ENCODE data around the gene HLA-DRA. TPM values are rescaled to one million over a fixed set of nuclear protein-coding genes. Genes with fewer than 3 reads are reported as not detected.

HLA-DRA gene
- total and polyA plus RNA-seq, 9 of the 15 experiments (the other 6 are each of a cell fraction or from before 2014, with no cell fraction given): 0.18 to 1.8 (median 0.41) TPM; not detected in 4

GRCh38 chr6:32430179-32430578 is 9.5 kb upstream of the HLA-DRA start (continued):
- TF ChIP-seq NUFIP1 (IDR thresholded peaks at IDR 0.05; ENCODE audit: partially characterized antibody): no peak
- no peak for TF ChIP-seq PHF8 (IDR thresholded peaks at IDR 0.05; ENCODE audit: borderline replicate concordance, low read length)
- TF ChIP-seq ZBTB43 (CRISPR knock-in tag; IDR thresholded peaks at IDR 0.05): no peak

DNA sequence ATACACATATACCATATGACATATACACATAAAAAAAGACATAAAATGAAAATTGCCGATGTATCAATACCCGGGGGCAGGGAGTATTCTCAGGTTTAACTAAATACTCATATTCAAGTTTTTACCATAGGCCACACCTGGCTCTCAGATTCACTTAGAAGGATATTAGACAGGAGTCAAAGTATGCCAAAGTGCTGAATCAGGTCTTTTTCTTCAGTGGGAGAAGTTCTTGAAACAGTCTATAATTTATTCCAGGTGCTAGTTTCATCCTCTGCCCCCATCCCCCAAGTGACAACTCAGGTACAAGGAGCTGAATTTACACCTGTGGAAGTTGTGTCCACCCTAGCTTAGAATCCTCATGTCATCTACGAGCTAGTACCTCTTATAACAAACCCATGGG is 8.5 kb upstream of the HLA-DRA start:
- 3% methylated on average over 3 of the region's 3 CpGs for WGBS (ENCODE audit: insufficient coverage, low coverage, missing lambda C conversion rate)
- Histone ChIP-seq H4K20me1 (replicated peaks; ENCODE audit: control insufficient read depth, insufficient read depth, low read length) (no peaks in the 10 kb centered on the region), H2AFZ (ENCODE audit: low read depth, low read length) (no peak overlapping the region), H3K27ac (ENCODE audit: extremely low read depth, low read depth, low read length) (no peak overlapping the region), H3K27me3 (ENCODE audit: control insufficient read depth in 2 of 2, insufficient read depth in 2 of 2, low read length in 2 of 2) (no peaks in the 10 kb centered on the region), H3K36me3 (ENCODE audit: control insufficient read depth, insufficient read depth, low read length) (no peaks in the 10 kb centered on the region), H3K4me1 (replicated peaks in 1 of 2; ENCODE audit: control insufficient read depth in 2 of 2, insufficient read depth in 2 of 2, low read length in 2 of 2) (no peaks in the 10 kb centered on the region), H3K79me2 (ENCODE audit: control insufficient read depth, insufficient read depth, low read length) (no peaks in the 10 kb centered on the region), H3K4me2 (ENCODE audit: insufficient read depth, low read length) (no peak overlapping the region), H3K4me3 (no peak overlapping the region), H3K9ac (ENCODE audit: insufficient read depth in 1 of 2, low read depth in 2 of 2, low read length in 2 of 2) (no peak overlapping the region), H3K9me3 (replicated peaks; ENCODE audit: control insufficient read depth, insufficient read depth, low read depth, low read length) (no peaks in the 10 kb centered on the region), H3K9me1 (ENCODE audit: control insufficient read depth, insufficient read depth, low read length) (no peaks in the 10 kb centered on the region)
- BruUV-seq (replicated peaks): no TSS peak
- in situ Hi-C loops (cut with MboI) (no loop called here), intact Hi-C loops (cut with micrococcal nuclease) (loop anchor here (5.0 kb wide), 1 partner anchor 271 kb away; no protein-coding TSS in a partner anchor)
- FAIRE-seq (no peak), ATAC-seq (no peak), DNase-seq (ENCODE audit: extremely low read depth in 1 of 4, low spot score in 3 of 4) (no peak)
- no peak for TF ChIP-seq RBM17 (IDR thresholded peaks at IDR 0.05; ENCODE audit: borderline replicate concordance, low read depth, low read length)
- TF ChIP-seq MAFG (tag; conservative IDR thresholded peaks at IDR 0.05): peak; percentile 85
- TF ChIP-seq NRF1 (conservative IDR thresholded peaks at IDR 0.05 in 1 of 2, IDR thresholded peaks at IDR 0.05 in 1 of 2): no peak
- no peak for TF ChIP-seq ZNF584 (CRISPR knock-in tag; IDR thresholded peaks at IDR 0.05; ENCODE audit: low read depth)
- TF ChIP-seq C11orf30 (IDR thresholded peaks at IDR 0.05; ENCODE audit: low read depth): peak; percentile 86
- TF ChIP-seq MAFF (IDR thresholded peaks at IDR 0.05; ENCODE audit: low read length): peak; percentile 84
- peak; percentile 90 for TF ChIP-seq ZNF316 (IDR thresholded peaks at IDR 0.05)
- no peak for TF ChIP-seq PHB (CRISPR knock-in tag; IDR thresholded peaks at IDR 0.05)
- no peak for TF ChIP-seq ZNF217 (CRISPR knock-in tag; IDR thresholded peaks at IDR 0.05)
- TF ChIP-seq MAFK (IDR thresholded peaks at IDR 0.05; ENCODE audit: low read length): peak; percentile 87
- POLR2A ChIA-PET: no interaction called here
- CTCF ChIA-PET (ENCODE audit: low intra/inter-chr PET ratio): interaction anchor here (1.4 to 1.5 kb wide), 4 partner anchors 11 to 354 kb away, joined by 3 to 12 read pairs (median 6); no protein-coding TSS in a partner anchor
